K562 (cell line): ENCODE measurements around the gene YAE1. TPM values are rescaled to one million over a fixed set of nuclear protein-coding genes. Genes with fewer than 3 reads are reported as not detected.

Source experiments
- CBFA2T2 ChIP-seq: fragments of 450-650 bp; conservative IDR thresholded peaks from 2 replicates; pipeline ENCODE4 v1.6.1; 2017; ENCODE audit warnings: mild to moderate bottlenecking
- MGA ChIP-seq: fragments of 450-650 bp; IDR thresholded peaks from 2 replicates; pipeline ENCODE4 v1.6.1; 2016; ENCODE audit warnings: mild to moderate bottlenecking, moderate library complexity
- NFATC3 ChIP-seq: fragments of 450-650 bp; IDR thresholded peaks from 2 replicates; pipeline ENCODE4 v1.6.1; 2017; ENCODE audit warnings: mild to moderate bottlenecking
- PKNOX1 ChIP-seq: fragments of 450-650 bp; IDR thresholded peaks from 2 replicates; pipeline ENCODE4 v1.6.1; 2016
- PURB ChIP-seq: sonication (generic); formaldehyde crosslinking; IDR thresholded peaks from 2 replicates; pipeline ENCODE4 v1.9.0; 2021; ENCODE audit warnings: low read depth, mild to moderate bottlenecking, missing genetic modification reagents
- RFX7 ChIP-seq: fragments of 250-450 bp; sonication (Bioruptor Pico); IDR thresholded peaks from 2 replicates; pipeline ENCODE4 v1.5.1; 2021; ENCODE audit warnings: mild to moderate bottlenecking
- polyA plus RNA-seq, 8 experiments: library from polyadenylated mRNA; depleted of rRNA in 4 of 8; stranded (reverse) in 5 of 8; unstranded in 3 of 8; fragments of >200 nt; fragmentation: Nextera tagmentation in 2 of 8; fragmentation: Illumina TruSeq in 1 of 8; extraction: Ambion mirVana in 2 of 8; extraction: Trizol in 1 of 8; gene quantifications; 2 replicates each; pipeline versions ENCODE4 v1.2.1 to v1.2.3, GENCODE V29; 2011 to 2014; ENCODE audit warnings: inconsistent platforms in 1 of 8, missing spikeins in 1 of 8
- total RNA-seq, 7 experiments: library from RNA; depleted of rRNA in 6 of 7; stranded (reverse); fragments of >200 nt in 6 of 7; fragmentation: Illumina TruSeq in 2 of 7; extraction: Trizol in 2 of 7; gene quantifications; 2 replicates each; pipeline versions ENCODE4 v1.2.1 to v1.2.3, GENCODE V29; 2011 to 2021; ENCODE audit warnings: low replicate concordance in 1 of 7

Gene YAE1
- total and polyA plus RNA-seq, 9 of the 15 experiments (the other 6 are each of a cell fraction or from before 2014, with no cell fraction given) = 15.2 to 63.4 (median 30.1) TPM

- TF ChIP-seq MGA = peak; percentile 44; the same call in 1 of the 2 replicates
- TF ChIP-seq CBFA2T2 = peak; percentile 56
- TF ChIP-seq PURB (CRISPR knock-in tag) = no peak
- TF ChIP-seq PKNOX1 = peak; percentile 85
- no peak for TF ChIP-seq RFX7 (CRISPR knock-in tag)
- TF ChIP-seq NFATC3 = no peak
Observed at GRCh38 chr7:39614299-39614698, 48.1 kb downstream of the YAE1 start (continued).
